Kidney (tissue), 14 donors: ENCODE data around the gene POC1A. TPM values are rescaled to one million over a fixed set of nuclear protein-coding genes. Genes with fewer than 3 reads are reported as not detected.

Experiments
- DNase-seq, 5 donors: peaks; one replicate each; pipeline ENCODE4 v3.0.0-alpha.2; 2013 to 2020
- FAIRE-seq: peaks from 2 replicates; lab custom pipeline; 2012; peaks lifted over from hg19 to GRCh38; lab: Jason Lieb, UNC
- H3K27ac ChIP-seq, 2 donors: one replicate each; pipeline ENCODE4 v1.7.0; 2013; ENCODE audit warnings: low read depth in 2 of 2, low read length in 2 of 2, inconsistent platforms in 1 of 2
- H3K27me3 ChIP-seq: one replicate; pipeline ENCODE4 v1.7.1; 2013; ENCODE audit warnings: low read length, inconsistent platforms; ENCODE audit not compliant: control insufficient read depth, insufficient read depth
- H3K36me3 ChIP-seq, 3 donors: one replicate each; pipeline versions ENCODE4 v1.7.0 to v1.7.1; 2013; ENCODE audit warnings: low read length in 3 of 3, control low read depth in 1 of 3, inconsistent platforms in 1 of 3; ENCODE audit not compliant: insufficient read depth in 3 of 3, control insufficient read depth in 2 of 3
- H3K4me1 ChIP-seq, 3 donors: one replicate each; pipeline versions ENCODE4 v1.7.0 to v1.7.1; 2013; ENCODE audit warnings: low read length in 3 of 3, inconsistent platforms in 1 of 3, low read depth in 1 of 3; ENCODE audit not compliant: control insufficient read depth in 2 of 3, insufficient read depth in 2 of 3
- H3K4me3 ChIP-seq, 3 donors: one replicate each; pipeline versions ENCODE4 v1.7.0 to v1.8.1; 2013; ENCODE audit warnings: low read length in 3 of 3, control low read depth in 1 of 3, inconsistent platforms in 1 of 3
- H3K9ac ChIP-seq, 3 donors: one replicate each; pipeline versions ENCODE4 v1.7.0 to v1.7.1; 2013; ENCODE audit warnings: low read length in 3 of 3, control low read depth in 1 of 3, inconsistent platforms in 1 of 3
- H3K9me3 ChIP-seq, 3 donors: one replicate each; pipeline versions ENCODE4 v1.7.0 to v1.7.1; 2013; ENCODE audit warnings: low read length in 3 of 3, control low read depth in 1 of 3, inconsistent platforms in 1 of 3; ENCODE audit not compliant: control insufficient read depth in 2 of 3, insufficient read depth in 1 of 3
- intact Hi-C: fragments of 100-400 bp; cut with DNase I; formaldehyde crosslinking; loops from one replicate; pipeline ENCODE4 v1.11.1; 2022
- polyA plus RNA-seq: library from polyadenylated mRNA; stranded (reverse); fragments of 350-450 nt; fragmentation: Illumina TruSeq; extraction: RNeasy Lipid Tissue Mini Kit (QIAGEN cat#74804); gene quantifications from one replicate; pipeline ENCODE4 v1.2.3, GENCODE V29; 2014; ENCODE audit warnings: low read depth, low replicate concordance; ENCODE audit not compliant: insufficient read depth
- total RNA-seq: library from RNA; stranded (reverse); fragmentation: NEBNext Ultra II Directional; extraction: Animal tissue kit (Norgen Biotek cat#: 25700); gene quantifications from one replicate; pipeline ENCODE4 v1.2.1, GENCODE V29; 2021
- TF ChIP-seq, protein P1 (sequence below): IDR thresholded peaks from 3 replicates; pipeline ENCODE4 v1.5.1; 2012; ENCODE audit warnings: mild to moderate bottlenecking, moderate library complexity, borderline replicate concordance; ENCODE audit not compliant: insufficient read depth; ENCODE audit errors: extremely low read depth
- donor health status: control.
- donor health status: control.
- donor health status: control.
- donor health status: control.
- donor health status: control.
- donor health status: DM: yes; HTN: yes; CAD: no.
- donor health status: Normal renal cell carcinoma (clear cell type).

POC1A gene
- total and polyA plus RNA-seq, 2 donors from 2014 or later, result 2.2 to 2.5 TPM

DNA sequence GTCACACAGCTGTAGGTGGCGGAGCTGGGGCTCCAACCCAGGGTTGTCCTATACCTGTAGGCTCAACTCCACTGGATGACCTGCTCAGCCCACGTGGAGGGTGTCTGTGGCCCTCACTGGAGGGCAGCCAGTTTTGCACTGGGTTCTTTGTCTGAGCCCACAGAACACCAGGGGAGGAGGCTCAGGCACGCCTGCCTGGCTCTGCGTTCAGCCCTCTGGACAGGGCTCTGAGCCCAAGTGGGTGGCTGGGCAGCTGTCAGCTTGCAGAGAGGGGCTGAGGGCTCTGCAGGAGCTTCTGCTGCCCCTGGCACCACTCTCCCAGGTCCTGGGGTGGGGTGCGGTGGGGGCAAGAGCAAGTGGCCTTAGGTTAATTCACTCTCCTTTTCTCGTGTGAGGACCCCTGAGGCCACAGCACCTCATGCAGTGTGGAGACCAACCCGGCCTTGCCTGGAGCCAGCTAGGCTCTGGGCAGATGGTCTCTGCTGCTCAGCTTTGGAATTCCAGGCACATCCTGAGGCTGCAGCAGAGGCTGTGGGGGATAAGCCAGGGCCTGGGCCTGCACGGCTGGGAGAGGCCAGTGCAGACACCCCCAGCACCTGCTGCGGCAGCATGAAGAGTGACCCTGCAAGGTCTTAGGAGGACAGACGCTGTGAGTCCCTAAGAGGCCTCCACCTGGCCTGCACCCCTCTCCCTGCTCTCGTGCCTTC, 121.4 kb downstream of the POC1A start:
- no peak for FAIRE-seq
- intact Hi-C loops, result no loop called here
- no peak overlapping the region for H3K4me3 ChIP-seq
- no peaks in the 10 kb centered on the region for H3K4me1 ChIP-seq
- H3K9ac ChIP-seq, result no peak overlapping the region
- H3K27ac ChIP-seq, result no peak overlapping the region
- H3K36me3 ChIP-seq, result no peaks in the 10 kb centered on the region
- no peaks in the 10 kb centered on the region for H3K27me3 ChIP-seq
- DNase-seq, result no peak
- TF ChIP-seq, protein P1, sequence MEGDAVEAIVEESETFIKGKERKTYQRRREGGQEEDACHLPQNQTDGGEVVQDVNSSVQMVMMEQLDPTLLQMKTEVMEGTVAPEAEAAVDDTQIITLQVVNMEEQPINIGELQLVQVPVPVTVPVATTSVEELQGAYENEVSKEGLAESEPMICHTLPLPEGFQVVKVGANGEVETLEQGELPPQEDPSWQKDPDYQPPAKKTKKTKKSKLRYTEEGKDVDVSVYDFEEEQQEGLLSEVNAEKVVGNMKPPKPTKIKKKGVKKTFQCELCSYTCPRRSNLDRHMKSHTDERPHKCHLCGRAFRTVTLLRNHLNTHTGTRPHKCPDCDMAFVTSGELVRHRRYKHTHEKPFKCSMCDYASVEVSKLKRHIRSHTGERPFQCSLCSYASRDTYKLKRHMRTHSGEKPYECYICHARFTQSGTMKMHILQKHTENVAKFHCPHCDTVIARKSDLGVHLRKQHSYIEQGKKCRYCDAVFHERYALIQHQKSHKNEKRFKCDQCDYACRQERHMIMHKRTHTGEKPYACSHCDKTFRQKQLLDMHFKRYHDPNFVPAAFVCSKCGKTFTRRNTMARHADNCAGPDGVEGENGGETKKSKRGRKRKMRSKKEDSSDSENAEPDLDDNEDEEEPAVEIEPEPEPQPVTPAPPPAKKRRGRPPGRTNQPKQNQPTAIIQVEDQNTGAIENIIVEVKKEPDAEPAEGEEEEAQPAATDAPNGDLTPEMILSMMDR, result no peak
- H3K9me3 ChIP-seq, result no peaks in the 10 kb centered on the region

DNA sequence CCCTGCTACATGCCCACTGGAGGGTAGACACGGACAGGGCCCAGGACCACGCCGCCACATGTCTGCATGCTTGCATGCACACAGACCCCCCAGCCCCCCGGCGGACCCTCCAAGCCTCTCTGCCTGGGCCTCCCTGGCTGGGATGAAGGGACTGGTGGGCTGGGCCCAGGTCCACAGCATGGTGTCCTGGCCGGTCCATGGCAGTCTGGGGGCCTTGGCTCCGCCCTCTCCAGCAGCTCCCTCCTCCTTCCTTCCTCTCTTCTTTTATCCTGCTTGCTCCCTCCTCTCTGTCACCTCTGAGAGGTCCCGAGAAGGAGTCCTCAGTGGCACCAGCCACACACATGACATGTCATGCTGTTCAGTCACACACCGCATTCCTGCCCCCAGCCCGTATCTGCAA, 122.3 kb downstream of the POC1A start:
- Histone ChIP-seq H3K9me3 (no peaks in the 10 kb centered on the region), H3K27me3 (no peaks in the 10 kb centered on the region), H3K4me1 (no peaks in the 10 kb centered on the region), H3K4me3 (no peak overlapping the region), H3K27ac (no peak overlapping the region), H3K36me3 (no peaks in the 10 kb centered on the region), H3K9ac (no peak overlapping the region)
- intact Hi-C loops, result no loop called here
- DNase-seq (no peak), FAIRE-seq (no peak)
- TF ChIP-seq, protein P1, result no peak

DNA sequence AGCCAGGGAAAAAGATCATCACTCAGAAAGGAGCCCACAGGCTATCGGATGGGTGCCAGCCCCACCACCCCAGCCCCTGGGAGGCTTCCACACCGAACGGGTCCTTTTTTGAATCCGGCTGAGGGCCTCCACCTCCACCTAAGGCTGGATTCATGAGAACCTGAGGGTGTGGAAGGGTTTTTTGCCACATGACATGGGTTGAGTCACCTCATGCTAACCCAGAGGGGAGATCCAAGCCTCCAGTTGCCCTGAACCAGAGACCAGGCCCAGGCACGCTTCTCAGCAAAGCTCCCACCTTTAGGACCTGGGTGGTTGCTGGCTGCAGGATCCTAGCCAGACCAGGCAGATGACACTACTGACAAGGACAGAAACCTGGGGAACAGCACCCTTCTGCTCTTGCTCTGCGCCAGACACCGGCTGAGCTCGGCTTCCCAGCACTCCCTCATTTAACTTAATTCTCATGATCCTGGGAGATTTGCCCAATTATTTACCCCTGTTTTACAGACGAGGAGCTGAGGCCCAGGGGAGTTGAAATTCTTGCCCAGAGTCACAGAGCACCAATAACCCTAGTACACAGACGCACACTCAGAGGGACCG, 123.4 kb downstream of the POC1A start:
- DNase-seq (no peak), FAIRE-seq (no peak)
- no peaks in the 10 kb centered on the region for H3K9me3 ChIP-seq
- no peak overlapping the region for H3K9ac ChIP-seq
- intact Hi-C loops, result no loop called here
- no peaks in the 10 kb centered on the region for H3K4me1 ChIP-seq
- H3K27ac ChIP-seq, result no peak overlapping the region
- H3K27me3 ChIP-seq, result no peaks in the 10 kb centered on the region
- no peaks in the 10 kb centered on the region for H3K36me3 ChIP-seq
- TF ChIP-seq, protein P1, result no peak
- H3K4me3 ChIP-seq, result no peak overlapping the region
